Subcutaneous abdominal adipose tissue (tissue), 5 donors: ENCODE results near the gene TNIP1.

Source experiments
- H3K27ac ChIP-seq: one replicate; pipeline ENCODE4 v1.7.0; 2013; ENCODE audit warnings: low read depth, mild to moderate bottlenecking, inconsistent platforms, low read length, moderate library complexity
- H3K27me3 ChIP-seq, 5 donors: one replicate each; pipeline ENCODE4 v1.7.0; 2013; ENCODE audit warnings: low read length in 5 of 5, inconsistent platforms in 1 of 5; ENCODE audit not compliant: control insufficient read depth in 5 of 5, insufficient read depth in 4 of 5
- H3K36me3 ChIP-seq, 5 donors: one replicate each; pipeline ENCODE4 v1.7.0; 2013; ENCODE audit warnings: low read length in 5 of 5; ENCODE audit not compliant: control insufficient read depth in 5 of 5, insufficient read depth in 5 of 5
- H3K4me1 ChIP-seq, 5 donors: one replicate each; pipeline ENCODE4 v1.7.0; 2013; ENCODE audit warnings: low read length in 5 of 5, mild to moderate bottlenecking in 3 of 5, moderate library complexity in 1 of 5; ENCODE audit not compliant: control insufficient read depth in 5 of 5, insufficient read depth in 5 of 5
- H3K4me3 ChIP-seq, 5 donors: one replicate each; pipeline ENCODE4 v1.7.0; 2013; ENCODE audit warnings: low read length in 5 of 5, low read depth in 1 of 5
- H3K9ac ChIP-seq, 5 donors: one replicate each; pipeline ENCODE4 v1.7.0; 2013; ENCODE audit warnings: low read length in 5 of 5, mild to moderate bottlenecking in 4 of 5, moderate library complexity in 3 of 5
- H3K9me3 ChIP-seq, 5 donors: one replicate each; pipeline ENCODE4 v1.7.0; 2013; ENCODE audit warnings: low read length in 5 of 5; ENCODE audit not compliant: control insufficient read depth in 5 of 5
- donor health status: healthy.
- donor health status: healthy.
- donor health status: healthy.
- donor health status: healthy.
- donor health status: healthy.

Gene TNIP1

DNA sequence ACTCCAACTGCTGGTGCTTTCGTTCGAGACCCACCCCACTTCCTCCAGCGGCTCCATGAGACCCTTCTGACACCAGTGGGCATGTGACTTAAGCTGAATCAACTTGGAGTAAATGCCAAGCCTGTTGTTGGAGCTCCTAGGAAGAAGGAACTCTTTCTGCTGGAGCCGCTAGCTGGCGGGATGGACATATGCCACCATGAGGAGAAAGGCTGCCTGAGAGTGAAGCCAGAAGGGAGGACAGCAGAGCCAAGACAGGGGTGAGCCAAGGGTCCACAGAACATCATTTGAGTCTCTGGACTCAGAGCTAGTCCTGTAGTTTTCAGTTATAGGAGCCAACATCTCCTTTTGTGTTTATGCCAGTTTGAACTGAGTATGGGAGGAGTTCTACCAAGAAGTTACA lies 40.8 kb upstream of the TNIP1 start:
- H3K9me3 ChIP-seq = no peaks in the 10 kb centered on the region
- H3K9ac ChIP-seq = no peak overlapping the region
- peaks cover 0 to 11% (median 4%) of the 10 kb centered on the region in 5 donors for H3K4me1 ChIP-seq
- peaks cover 20 to 100% (median 87%) of the 10 kb centered on the region in 5 donors for H3K36me3 ChIP-seq
- no peaks in the 10 kb centered on the region for H3K27me3 ChIP-seq
- peak overlapping the region; percentile 44 for H3K27ac ChIP-seq
- H3K4me3 ChIP-seq = no peak overlapping the region

DNA sequence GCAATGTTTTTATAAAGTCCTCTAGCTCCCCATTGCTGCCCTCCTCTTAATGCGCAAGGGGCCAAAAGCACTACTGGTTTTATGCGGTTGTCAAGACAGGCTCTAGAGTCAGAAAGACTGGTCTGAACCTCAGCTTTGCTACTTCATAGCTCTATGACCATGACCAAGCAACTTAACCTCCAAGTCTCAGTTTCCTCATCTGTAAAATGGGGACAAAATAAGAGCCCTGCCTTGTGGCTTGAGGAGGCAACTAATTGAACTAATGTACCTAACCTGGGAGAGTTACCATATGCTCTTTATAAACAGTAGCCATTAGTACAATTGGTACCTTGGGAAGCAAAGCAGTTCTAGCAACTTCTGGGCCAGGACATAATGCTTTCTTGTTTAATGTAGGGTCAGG lies 40.3 kb upstream of the TNIP1 start:
- no peaks in the 10 kb centered on the region for H3K9me3 ChIP-seq
- no peak overlapping the region for H3K4me3 ChIP-seq
- H3K4me1 ChIP-seq = peaks cover 0 to 6% (median 3%) of the 10 kb centered on the region in 5 donors
- H3K36me3 ChIP-seq = peaks cover 20 to 100% (median 89%) of the 10 kb centered on the region in 5 donors
- H3K27ac ChIP-seq = peak overlapping the region; percentile 49
- no peaks in the 10 kb centered on the region for H3K27me3 ChIP-seq
- no peak overlapping the region for H3K9ac ChIP-seq

DNA sequence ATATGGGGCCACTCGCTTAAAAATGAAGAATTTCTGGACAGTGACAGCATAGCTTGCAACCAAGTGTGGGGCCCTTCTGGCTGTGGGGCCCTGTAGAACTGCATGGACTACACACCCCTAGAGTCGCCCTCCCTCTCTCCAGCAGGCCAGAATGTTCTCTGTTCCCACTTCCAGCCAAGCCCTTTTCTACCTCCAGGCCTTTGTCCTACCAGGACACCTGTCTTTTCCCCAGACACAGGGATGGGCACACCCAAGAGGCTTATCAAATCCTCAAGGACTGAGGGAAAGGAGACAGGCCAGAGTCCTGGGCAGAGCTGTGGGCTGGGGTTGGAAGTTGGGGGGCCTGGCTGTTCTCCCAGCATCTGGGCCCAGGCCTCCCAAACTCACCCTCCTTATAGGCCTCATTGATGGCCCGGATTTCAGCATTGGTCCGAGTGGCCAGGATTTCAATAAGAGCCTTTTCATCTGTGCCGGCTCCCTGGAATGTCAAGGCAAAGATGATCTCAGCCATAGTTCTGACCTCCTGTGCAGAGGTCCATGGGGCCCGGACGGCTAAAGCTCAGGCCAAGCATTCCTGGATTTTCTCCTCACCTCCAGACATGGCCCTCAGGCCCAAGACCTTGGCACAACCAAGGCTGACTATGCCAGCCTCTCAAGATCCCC lies 38.2 kb upstream of the TNIP1 start:
- Histone ChIP-seq H3K27ac (peak overlapping the region; percentile 17), H3K36me3 (peaks cover 16 to 89% (median 78%) of the 10 kb centered on the region in 5 donors), H3K4me1 (peaks cover 0 to 11% (median 0%) of the 10 kb centered on the region in 5 donors), H3K4me3 (no peak overlapping the region), H3K9ac (peak overlapping the region in 1 of 5 donors; percentile 21), H3K9me3 (no peaks in the 10 kb centered on the region), H3K27me3 (no peaks in the 10 kb centered on the region)

DNA sequence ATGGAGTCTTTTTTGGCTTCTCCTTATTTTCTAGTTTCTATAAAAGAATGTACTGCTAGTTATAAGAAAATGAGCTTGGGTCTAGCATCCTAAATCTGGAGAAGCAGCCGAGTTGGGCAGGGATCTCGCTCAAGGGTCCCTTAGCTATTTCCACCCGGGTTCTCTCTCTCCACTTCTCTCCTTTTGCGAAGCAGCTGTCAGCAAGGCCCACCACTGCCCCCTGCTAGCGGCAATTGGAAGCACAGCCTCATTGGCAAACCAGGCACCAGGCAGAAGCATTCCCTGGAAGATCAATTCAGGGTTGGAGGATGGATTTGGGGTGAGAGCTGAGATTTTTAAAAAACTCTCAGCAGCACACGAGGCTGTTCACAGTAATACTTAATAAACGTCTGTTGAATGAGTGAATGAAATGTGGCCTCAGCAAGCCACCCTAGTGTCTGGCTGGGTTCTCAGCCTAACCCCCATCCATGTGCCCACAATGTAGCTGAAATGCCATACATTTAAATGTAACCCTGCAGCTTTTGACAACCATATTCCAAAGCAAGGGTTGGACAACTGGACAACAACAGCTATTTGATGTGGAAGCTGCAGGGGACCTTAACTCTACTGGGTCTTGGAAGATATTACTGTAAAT lies 34.6 kb upstream of the TNIP1 start:
- H3K36me3 ChIP-seq = peaks cover 9 to 83% (median 62%) of the 10 kb centered on the region in 5 donors
- peaks cover 0 to 11% (median 0%) of the 10 kb centered on the region in 5 donors for H3K4me1 ChIP-seq
- no peak overlapping the region for H3K4me3 ChIP-seq
- H3K27me3 ChIP-seq = no peaks in the 10 kb centered on the region
- peak overlapping the region; percentile 60 for H3K27ac ChIP-seq
- H3K9me3 ChIP-seq = no peaks in the 10 kb centered on the region
- peak overlapping the region in 1 of 5 donors; percentile 34 for H3K9ac ChIP-seq

DNA sequence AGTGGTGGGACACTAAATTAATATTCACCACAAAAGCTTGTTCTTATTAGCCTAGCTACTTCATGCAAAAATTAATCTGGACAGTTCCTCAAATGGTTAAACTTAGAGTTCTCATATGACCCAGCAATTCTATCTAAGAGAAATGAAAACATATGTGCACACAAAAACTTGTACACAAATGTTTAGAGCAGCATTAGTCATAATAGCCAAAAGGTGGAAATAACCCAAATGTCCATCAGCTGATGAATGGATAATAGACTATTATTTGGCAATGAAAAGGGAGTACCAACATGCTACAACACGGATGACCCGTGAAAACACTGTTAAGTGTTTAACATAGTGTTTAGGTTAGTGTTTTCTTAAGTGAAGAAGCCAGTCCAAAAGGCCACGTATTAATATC lies 32.8 kb upstream of the TNIP1 start:
- H3K27me3 ChIP-seq = no peaks in the 10 kb centered on the region
- H3K9me3 ChIP-seq = no peaks in the 10 kb centered on the region
- H3K4me3 ChIP-seq = no peak overlapping the region
- peaks cover 6 to 83% (median 63%) of the 10 kb centered on the region in 5 donors for H3K36me3 ChIP-seq
- peaks cover 0 to 17% (median 3%) of the 10 kb centered on the region in 5 donors for H3K4me1 ChIP-seq
- H3K9ac ChIP-seq = no peak overlapping the region
- H3K27ac ChIP-seq = peak overlapping the region; percentile 60

DNA sequence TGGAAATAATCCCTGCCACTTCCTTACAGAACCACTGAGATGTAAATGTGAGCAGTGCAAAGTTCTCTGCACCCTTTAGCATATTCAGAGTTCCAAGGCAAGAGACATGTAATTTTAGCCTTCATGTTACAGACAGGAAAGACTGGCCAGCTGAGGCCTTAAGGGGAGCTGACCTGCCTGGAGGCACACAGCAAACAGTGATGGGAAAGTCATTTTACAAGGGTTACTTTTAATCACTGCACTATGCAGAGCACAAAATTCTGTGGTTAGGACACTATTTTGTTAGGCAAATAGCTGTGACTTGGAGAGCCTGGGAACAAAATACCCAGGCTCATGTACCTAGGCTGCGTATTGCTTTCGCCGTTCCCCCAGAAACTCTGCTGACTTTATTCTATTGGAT lies 30.2 kb upstream of the TNIP1 start:
- H3K9ac ChIP-seq = no peak overlapping the region
- peaks cover 3 to 36% (median 13%) of the 10 kb centered on the region in 5 donors for H3K4me1 ChIP-seq
- no peak overlapping the region for H3K4me3 ChIP-seq
- H3K9me3 ChIP-seq = no peaks in the 10 kb centered on the region
- no peak overlapping the region for H3K27ac ChIP-seq
- peaks cover 5 to 83% (median 68%) of the 10 kb centered on the region in 5 donors for H3K36me3 ChIP-seq
- no peaks in the 10 kb centered on the region for H3K27me3 ChIP-seq

DNA sequence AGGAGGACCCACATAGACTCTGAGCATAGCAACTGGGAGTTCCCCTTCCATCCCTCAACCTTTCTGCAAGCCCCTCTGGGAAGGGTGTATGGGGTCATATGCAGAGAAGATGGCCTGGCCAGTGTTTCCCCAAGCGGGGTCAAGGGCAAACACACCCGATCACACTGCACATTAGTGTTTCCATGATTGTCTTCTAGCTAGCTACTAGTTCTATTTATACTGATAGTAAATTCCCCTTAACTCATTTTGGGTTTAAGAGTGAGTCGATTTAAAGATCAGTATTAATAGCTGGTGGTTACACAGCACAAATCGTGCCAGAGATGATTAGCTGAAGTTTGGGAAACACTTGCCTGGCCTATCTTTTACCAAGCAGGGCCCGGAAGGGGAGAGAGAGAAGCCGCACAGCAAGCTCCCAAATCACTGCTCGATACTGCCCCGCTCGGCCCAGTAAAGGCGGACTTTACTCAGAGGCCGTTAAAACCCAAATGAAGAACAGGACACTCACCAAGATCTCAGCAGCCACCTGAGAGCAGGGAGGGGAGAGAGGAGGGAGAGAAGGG lies 29.4 kb upstream of the TNIP1 start:
- H3K4me1 ChIP-seq = peaks cover 3 to 41% (median 20%) of the 10 kb centered on the region in 5 donors
- no peak overlapping the region for H3K4me3 ChIP-seq
- H3K27me3 ChIP-seq = no peaks in the 10 kb centered on the region
- H3K9ac ChIP-seq = peak overlapping the region in 1 of 5 donors; percentile 10
- H3K36me3 ChIP-seq = peaks cover 2 to 85% (median 69%) of the 10 kb centered on the region in 5 donors
- H3K27ac ChIP-seq = peak overlapping the region; percentile 18
- no peaks in the 10 kb centered on the region for H3K9me3 ChIP-seq

DNA sequence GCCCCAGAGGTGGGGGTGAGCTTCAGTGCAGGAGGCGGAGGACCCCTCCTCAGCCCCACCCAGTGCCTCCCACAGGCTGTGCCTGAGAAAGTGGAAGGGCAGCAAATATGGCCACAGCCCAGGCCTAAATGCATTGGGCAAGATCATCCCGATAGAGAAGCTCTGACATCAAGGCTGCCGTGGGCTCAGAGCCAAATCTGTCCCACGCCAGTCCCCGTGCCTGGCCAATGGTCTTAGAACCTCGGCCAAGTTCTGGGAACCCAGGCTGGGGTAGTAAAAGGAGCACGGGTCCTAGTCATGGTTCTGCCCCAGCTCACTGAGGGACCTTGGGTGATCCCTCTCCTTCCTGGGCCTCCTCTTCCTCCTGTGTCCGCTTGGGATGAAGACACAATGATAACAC lies 27.7 kb upstream of the TNIP1 start:
- Histone ChIP-seq H3K27me3 (no peaks in the 10 kb centered on the region), H3K27ac (peak overlapping the region; percentile 83), H3K4me1 (peaks cover 11 to 48% (median 28%) of the 10 kb centered on the region in 5 donors), H3K36me3 (peaks cover 2 to 93% (median 81%) of the 10 kb centered on the region in 5 donors), H3K4me3 (no peak overlapping the region), H3K9me3 (no peaks in the 10 kb centered on the region), H3K9ac (peak overlapping the region in 3 of 5 donors; percentile 9 to 48 (median 16))

DNA sequence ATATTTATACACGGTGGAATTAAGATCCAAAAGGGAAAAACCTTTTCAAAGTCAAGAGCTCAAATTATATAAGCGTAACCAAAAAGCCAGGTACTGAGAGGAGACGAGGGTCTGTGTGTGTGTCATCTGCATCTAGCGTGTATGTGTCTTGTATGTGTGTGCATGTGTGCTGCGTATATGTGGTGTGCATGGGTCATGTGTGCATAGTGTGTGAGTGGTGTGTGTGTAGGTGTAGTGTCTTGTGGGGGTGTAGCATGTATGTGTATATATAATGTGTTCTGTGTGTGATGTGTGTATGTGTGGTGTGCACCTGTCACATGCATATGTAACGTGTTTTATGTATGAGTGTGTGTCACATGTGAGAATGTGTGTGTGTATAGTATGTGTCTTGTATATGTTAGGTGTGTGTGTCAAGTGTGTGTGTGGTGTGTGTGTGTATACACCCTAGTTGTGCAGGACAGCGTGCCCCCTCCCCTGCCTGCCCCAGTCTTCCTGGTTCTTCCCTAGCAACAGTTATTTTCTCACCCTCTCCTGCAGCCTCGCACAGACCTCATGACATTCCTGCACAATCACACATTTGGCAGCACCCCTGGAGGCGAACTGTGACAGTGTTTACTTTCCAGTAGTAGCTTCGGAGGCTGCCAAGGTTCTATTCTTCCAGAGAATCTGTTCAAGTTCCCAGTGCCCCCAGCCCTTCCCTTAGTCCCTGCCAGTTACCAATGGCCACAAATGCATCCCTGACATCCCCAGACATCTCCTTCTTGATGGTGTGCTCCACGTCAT lies 27.1 kb upstream of the TNIP1 start:
- H3K27me3 ChIP-seq = no peaks in the 10 kb centered on the region
- H3K4me3 ChIP-seq = peak overlapping the region in 1 of 5 donors; percentile 7
- peak overlapping the region; percentile 83 for H3K27ac ChIP-seq
- peak overlapping the region in 2 of 5 donors; percentile 16 to 48 for H3K9ac ChIP-seq
- H3K4me1 ChIP-seq = peaks cover 11 to 48% (median 28%) of the 10 kb centered on the region in 5 donors
- peaks cover 2 to 93% (median 84%) of the 10 kb centered on the region in 5 donors for H3K36me3 ChIP-seq
- H3K9me3 ChIP-seq = no peaks in the 10 kb centered on the region
